MM.1S (cell line): ENCODE results near the gene AKAP6.

Source experiments
- DNase-seq: peaks from one replicate; pipeline ENCODE4 v3.0.0-alpha.2; 2015
- H2AFZ ChIP-seq: fragments of 300-600 bp; sonication (generic); 2 replicates; pipeline ENCODE4 v1.6.0; 2016; ENCODE audit warnings: antibody characterized with exemption, low read length
- H3F3A ChIP-seq: fragments of 300-600 bp; sonication (generic); 2 replicates; pipeline ENCODE4 v1.6.1; 2016; ENCODE audit warnings: mild to moderate bottlenecking, antibody characterized with exemption, low read length, moderate library complexity, mixed read lengths; ENCODE audit not compliant: insufficient read depth
- H3K27ac ChIP-seq: fragments of 300-600 bp; sonication (generic); 2 replicates; pipeline ENCODE4 v1.5.1; 2016; ENCODE audit warnings: mild to moderate bottlenecking, low read length
- H3K27me3 ChIP-seq: fragments of 300-600 bp; sonication (generic); replicated peaks from 2 replicates; pipeline ENCODE4 v1.6.0; 2016; ENCODE audit warnings: low read length; ENCODE audit not compliant: insufficient read depth
- H3K36me3 ChIP-seq: fragments of 300-600 bp; sonication (generic); replicated peaks from 2 replicates; pipeline ENCODE4 v1.6.1; 2016; ENCODE audit warnings: mild to moderate bottlenecking, low read length, mixed read lengths; ENCODE audit not compliant: insufficient read depth
- H3K4me1 ChIP-seq: fragments of 300-600 bp; sonication (generic); 2 replicates; pipeline ENCODE4 v1.6.1; 2016; ENCODE audit warnings: low read length, mixed read lengths
- H3K4me2 ChIP-seq: fragments of 300-600 bp; sonication (generic); 2 replicates; pipeline ENCODE4 v1.6.0; 2016; ENCODE audit warnings: low read depth, low read length
- H3K4me3 ChIP-seq: fragments of 300-600 bp; sonication (generic); 2 replicates; pipeline ENCODE4 v1.5.1; 2016; ENCODE audit warnings: low read length, mixed read lengths
- H3K79me2 ChIP-seq: fragments of 300-600 bp; sonication (generic); 2 replicates; pipeline ENCODE4 v1.6.1; 2016; ENCODE audit warnings: mixed run types, low read length, mixed read lengths
- H3K9ac ChIP-seq: fragments of 300-600 bp; sonication (generic); 2 replicates; pipeline ENCODE4 v1.6.1; 2016; ENCODE audit warnings: low read length, mixed read lengths
- H3K9me2 ChIP-seq: fragments of 300-600 bp; sonication (generic); replicated peaks from 2 replicates; pipeline ENCODE4 v1.6.1; 2016; ENCODE audit warnings: mild to moderate bottlenecking, low read length, mixed read lengths; ENCODE audit not compliant: insufficient read depth
- H3K9me3 ChIP-seq: fragments of 300-600 bp; sonication (generic); replicated peaks from 2 replicates; pipeline ENCODE4 v1.6.1; 2016; ENCODE audit warnings: mild to moderate bottlenecking, low read length, mixed read lengths; ENCODE audit not compliant: insufficient read depth
- H4K20me1 ChIP-seq: fragments of 300-600 bp; sonication (generic); 2 replicates; pipeline ENCODE4 v1.6.1; 2016; ENCODE audit warnings: mild to moderate bottlenecking, low read length, moderate library complexity, mixed read lengths; ENCODE audit not compliant: insufficient read depth
- EZH2 ChIP-seq: fragments of 300-600 bp; sonication (generic); optimal IDR thresholded peaks from 2 replicates; pipeline ENCODE3; 2017; ENCODE audit warnings: low read depth, mild to moderate bottlenecking, antibody characterized with exemption, low read length, mixed read lengths
- EZH2phosphoT487 ChIP-seq: fragments of 300-600 bp; sonication (generic); IDR thresholded peaks from 2 replicates; pipeline ENCODE4 v1.6.1; 2018; ENCODE audit warnings: antibody characterized with exemption, low read length
- TF ChIP-seq, protein P1 (sequence below): fragments of 300-600 bp; sonication (generic); IDR thresholded peaks from 2 replicates; pipeline ENCODE4 v1.5.1; 2016; ENCODE audit warnings: antibody characterized with exemption, low read length, mixed read lengths

The AKAP6 gene

DNA sequence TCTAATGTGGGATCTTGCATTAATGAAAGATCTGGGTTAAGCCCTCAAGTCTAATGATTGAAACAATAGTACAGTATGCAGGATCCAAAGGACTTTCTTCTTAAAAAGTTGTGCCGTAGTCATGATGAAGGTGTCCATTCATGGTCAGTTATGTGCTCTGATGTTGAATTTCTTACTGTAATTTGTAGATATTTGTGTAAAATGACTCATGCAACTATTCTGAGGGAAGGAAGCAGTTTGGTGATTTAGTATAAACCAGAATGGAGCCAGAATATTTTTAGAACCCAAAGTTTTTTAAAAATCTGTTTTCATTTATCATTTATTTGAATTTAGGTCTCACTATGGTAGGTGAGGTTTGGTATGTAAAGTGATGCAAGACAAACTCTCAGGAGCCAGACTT is 151.2 kb downstream of the AKAP6 start:
- Histone ChIP-seq H3K9me3 (no peaks in the 10 kb centered on the region), H3K36me3 (no peaks in the 10 kb centered on the region), H3K9me2 (no peaks in the 10 kb centered on the region), H3K79me2 (no peaks in the 10 kb centered on the region), H3F3A (no peaks in the 10 kb centered on the region), H3K27me3 (no peaks in the 10 kb centered on the region), H3K4me3 (no peak overlapping the region), H3K4me2 (no peak overlapping the region), H2AFZ (no peak overlapping the region), H3K4me1 (no peaks in the 10 kb centered on the region), H3K9ac (no peak overlapping the region), H4K20me1 (no peaks in the 10 kb centered on the region), H3K27ac (no peak overlapping the region)
- no peak for DNase-seq
- no peak for TF ChIP-seq EZH2phosphoT487
- TF ChIP-seq, protein P1, sequence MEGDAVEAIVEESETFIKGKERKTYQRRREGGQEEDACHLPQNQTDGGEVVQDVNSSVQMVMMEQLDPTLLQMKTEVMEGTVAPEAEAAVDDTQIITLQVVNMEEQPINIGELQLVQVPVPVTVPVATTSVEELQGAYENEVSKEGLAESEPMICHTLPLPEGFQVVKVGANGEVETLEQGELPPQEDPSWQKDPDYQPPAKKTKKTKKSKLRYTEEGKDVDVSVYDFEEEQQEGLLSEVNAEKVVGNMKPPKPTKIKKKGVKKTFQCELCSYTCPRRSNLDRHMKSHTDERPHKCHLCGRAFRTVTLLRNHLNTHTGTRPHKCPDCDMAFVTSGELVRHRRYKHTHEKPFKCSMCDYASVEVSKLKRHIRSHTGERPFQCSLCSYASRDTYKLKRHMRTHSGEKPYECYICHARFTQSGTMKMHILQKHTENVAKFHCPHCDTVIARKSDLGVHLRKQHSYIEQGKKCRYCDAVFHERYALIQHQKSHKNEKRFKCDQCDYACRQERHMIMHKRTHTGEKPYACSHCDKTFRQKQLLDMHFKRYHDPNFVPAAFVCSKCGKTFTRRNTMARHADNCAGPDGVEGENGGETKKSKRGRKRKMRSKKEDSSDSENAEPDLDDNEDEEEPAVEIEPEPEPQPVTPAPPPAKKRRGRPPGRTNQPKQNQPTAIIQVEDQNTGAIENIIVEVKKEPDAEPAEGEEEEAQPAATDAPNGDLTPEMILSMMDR = no peak
- TF ChIP-seq EZH2 = no peak

DNA sequence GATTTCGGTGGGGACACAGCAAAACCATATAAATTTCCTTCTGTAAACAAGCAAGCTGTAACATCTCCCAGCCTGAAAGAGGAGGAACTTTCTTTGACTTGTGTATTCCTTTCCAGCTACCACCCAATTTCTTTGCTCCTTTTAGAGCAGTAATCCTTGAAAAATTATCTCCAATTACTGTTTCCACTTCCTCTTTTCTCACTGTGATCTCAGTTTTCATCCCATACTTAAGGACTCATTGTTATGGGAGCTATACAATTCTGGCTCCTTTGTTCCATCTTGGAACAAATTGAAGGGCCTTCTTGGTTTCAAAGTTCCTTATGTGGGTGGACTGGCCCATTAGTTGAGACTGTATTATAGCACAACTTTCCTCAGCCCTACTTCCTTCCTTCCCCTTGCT is 152.6 kb downstream of the AKAP6 start:
- Histone ChIP-seq H3K27ac (no peak overlapping the region), H3K4me3 (no peak overlapping the region), H3K79me2 (no peaks in the 10 kb centered on the region), H3F3A (no peaks in the 10 kb centered on the region), H3K9me3 (no peaks in the 10 kb centered on the region), H3K27me3 (no peaks in the 10 kb centered on the region), H3K4me1 (no peaks in the 10 kb centered on the region), H3K9ac (no peak overlapping the region), H3K36me3 (no peaks in the 10 kb centered on the region), H3K9me2 (no peaks in the 10 kb centered on the region), H2AFZ (no peak overlapping the region), H4K20me1 (no peaks in the 10 kb centered on the region), H3K4me2 (no peak overlapping the region)
- TF ChIP-seq, protein P1 = no peak
- TF ChIP-seq EZH2phosphoT487 (no peak), EZH2 (no peak)
- no peak for DNase-seq

DNA sequence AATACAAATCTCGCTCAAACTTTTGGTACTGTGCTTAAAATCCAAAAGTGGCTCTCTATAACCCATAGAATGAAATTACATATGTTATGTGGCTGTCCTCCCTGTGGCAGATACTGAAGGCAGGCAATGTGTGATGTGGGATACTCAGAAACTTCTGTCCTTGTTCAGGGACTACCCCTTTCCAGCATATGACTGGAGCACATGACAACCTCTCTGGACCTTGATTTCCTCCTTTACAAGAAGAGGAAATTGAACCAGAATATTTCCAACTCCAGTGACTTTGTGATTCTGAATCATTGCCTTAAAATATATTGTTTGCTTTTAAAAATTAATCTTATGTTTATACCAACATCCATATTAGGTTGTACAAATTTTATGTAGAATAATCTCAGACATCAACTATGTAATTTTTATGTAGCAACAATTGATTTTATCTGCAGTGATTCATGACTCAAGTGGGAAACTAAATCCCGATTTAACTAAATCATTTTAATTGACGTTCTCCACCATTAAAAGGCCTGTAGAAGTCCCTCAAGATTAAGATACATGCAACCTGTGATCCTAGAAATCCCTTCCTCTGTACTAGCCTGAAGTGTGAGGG is 162.4 kb downstream of the AKAP6 start:
- Histone ChIP-seq H3K79me2 (no peaks in the 10 kb centered on the region), H2AFZ (no peak overlapping the region), H3K27ac (no peak overlapping the region), H3K9me3 (no peaks in the 10 kb centered on the region), H3K36me3 (no peaks in the 10 kb centered on the region), H4K20me1 (no peaks in the 10 kb centered on the region), H3K27me3 (no peaks in the 10 kb centered on the region), H3K9ac (no peak overlapping the region), H3K4me3 (no peak overlapping the region), H3K9me2 (no peaks in the 10 kb centered on the region), H3K4me1 (no peaks in the 10 kb centered on the region), H3F3A (no peaks in the 10 kb centered on the region), H3K4me2 (no peak overlapping the region)
- no peak for DNase-seq
- no peak for TF ChIP-seq EZH2
- TF ChIP-seq EZH2phosphoT487 = no peak
- TF ChIP-seq, protein P1 = no peak
